Measurements from ENCODE around the gene MSN. TPM values are rescaled to one million over a fixed set of nuclear protein-coding genes. Genes with fewer than 3 reads are reported as not detected.

Gene MSN
- polyA plus RNA-seq, 1 donor = 69.0 TPM

DNA sequence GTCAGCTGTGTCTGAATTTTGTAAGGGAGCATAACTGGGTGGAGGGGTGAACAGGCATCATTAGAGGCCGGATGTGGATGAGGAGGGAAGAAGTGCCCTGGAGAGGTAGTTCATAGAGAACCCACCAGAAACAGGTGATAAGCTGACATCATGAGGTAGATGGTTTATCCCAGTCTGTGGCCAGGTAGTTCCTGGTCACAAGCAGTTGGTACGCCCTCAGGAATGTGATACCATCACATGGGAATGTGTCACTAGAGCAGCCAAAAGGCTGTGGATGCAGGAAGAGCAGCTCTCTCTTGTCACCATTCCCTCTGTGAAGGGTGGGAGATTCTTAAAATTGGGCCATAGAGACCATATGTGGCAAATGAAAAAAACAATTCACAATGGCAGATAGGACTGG, 21.9 kb downstream of the MSN start:
- Histone ChIP-seq H3K4me3 (ENCODE audit: low read length) (no peak overlapping the region), H3K4me1 (ENCODE audit: control insufficient read depth, insufficient read depth, low read length) (no peaks in the 10 kb centered on the region), H3K9me3 (ENCODE audit: control insufficient read depth, low read depth, low read length) (no peaks in the 10 kb centered on the region), H3K36me3 (ENCODE audit: control insufficient read depth, insufficient read depth, low read length) (no peaks in the 10 kb centered on the region), H3K27ac (ENCODE audit: low read length) (no peak overlapping the region), H3K27me3 (ENCODE audit: control insufficient read depth, insufficient read depth, low read length) (no peaks in the 10 kb centered on the region)
- no CpG with 5 or more reads among the region's 2 CpGs for WGBS (ENCODE audit: insufficient coverage, low lambda C conversion rate)
- no peak for DNase-seq

- Histone ChIP-seq H3K36me3 (ENCODE audit: control insufficient read depth, insufficient read depth, low read length) (no peaks in the 10 kb centered on the region), H3K4me3 (ENCODE audit: low read length) (no peak overlapping the region), H3K9me3 (ENCODE audit: control insufficient read depth, low read depth, low read length) (no peaks in the 10 kb centered on the region), H3K27ac (ENCODE audit: low read length) (no peak overlapping the region), H3K27me3 (ENCODE audit: control insufficient read depth, insufficient read depth, low read length) (no peaks in the 10 kb centered on the region), H3K4me1 (ENCODE audit: control insufficient read depth, insufficient read depth, low read length) (no peaks in the 10 kb centered on the region)
- no CpG with 5 or more reads among the region's 5 CpGs for WGBS (ENCODE audit: insufficient coverage, low lambda C conversion rate)
- DNase-seq = no peak
Observed at GRCh38 chrX:65690057-65690855, 22.8 kb downstream of the MSN start.

GRCh38 chrX:65695849-65696449, 28.5 kb downstream of the MSN start:
- no peak overlapping the region for H3K4me3 ChIP-seq (ENCODE audit: low read length)
- DNase-seq = no peak
- no peaks in the 10 kb centered on the region for H3K9me3 ChIP-seq (ENCODE audit: control insufficient read depth, low read depth, low read length)
- no peaks in the 10 kb centered on the region for H3K27me3 ChIP-seq (ENCODE audit: control insufficient read depth, insufficient read depth, low read length)
- no peaks in the 10 kb centered on the region for H3K36me3 ChIP-seq (ENCODE audit: control insufficient read depth, insufficient read depth, low read length)
- H3K27ac ChIP-seq (ENCODE audit: low read length) = no peak overlapping the region
- H3K4me1 ChIP-seq (ENCODE audit: control insufficient read depth, insufficient read depth, low read length) = no peaks in the 10 kb centered on the region
- WGBS (ENCODE audit: insufficient coverage, low lambda C conversion rate) = no CpG with 5 or more reads among the region's 3 CpGs

- no peak for DNase-seq
- H3K27me3 ChIP-seq (ENCODE audit: control insufficient read depth, insufficient read depth, low read length) = no peaks in the 10 kb centered on the region
- no peaks in the 10 kb centered on the region for H3K36me3 ChIP-seq (ENCODE audit: control insufficient read depth, insufficient read depth, low read length)
- no peaks in the 10 kb centered on the region for H3K9me3 ChIP-seq (ENCODE audit: control insufficient read depth, low read depth, low read length)
- no peak overlapping the region for H3K4me3 ChIP-seq (ENCODE audit: low read length)
- WGBS (ENCODE audit: insufficient coverage, low lambda C conversion rate) = no CpG with 5 or more reads among the region's 3 CpGs
- no peaks in the 10 kb centered on the region for H3K4me1 ChIP-seq (ENCODE audit: control insufficient read depth, insufficient read depth, low read length)
- no peak overlapping the region for H3K27ac ChIP-seq (ENCODE audit: low read length)
Observed at GRCh38 chrX:65696613-65697012, 29.2 kb downstream of the MSN start.

GRCh38 chrX:65697211-65697641, 29.8 kb downstream of the MSN start:
- WGBS (ENCODE audit: insufficient coverage, low lambda C conversion rate) = no CpG with 5 or more reads among the region's 2 CpGs
- no peak overlapping the region for H3K27ac ChIP-seq (ENCODE audit: low read length)
- H3K27me3 ChIP-seq (ENCODE audit: control insufficient read depth, insufficient read depth, low read length) = no peaks in the 10 kb centered on the region
- H3K36me3 ChIP-seq (ENCODE audit: control insufficient read depth, insufficient read depth, low read length) = no peaks in the 10 kb centered on the region
- H3K9me3 ChIP-seq (ENCODE audit: control insufficient read depth, low read depth, low read length) = no peaks in the 10 kb centered on the region
- H3K4me1 ChIP-seq (ENCODE audit: control insufficient read depth, insufficient read depth, low read length) = no peaks in the 10 kb centered on the region
- DNase-seq = no peak
- no peak overlapping the region for H3K4me3 ChIP-seq (ENCODE audit: low read length)

- no peaks in the 10 kb centered on the region for H3K36me3 ChIP-seq (ENCODE audit: control insufficient read depth, insufficient read depth, low read length)
- H3K4me1 ChIP-seq (ENCODE audit: control insufficient read depth, insufficient read depth, low read length) = no peaks in the 10 kb centered on the region
- no peak overlapping the region for H3K27ac ChIP-seq (ENCODE audit: low read length)
- WGBS (ENCODE audit: insufficient coverage, low lambda C conversion rate) = no CpG with 5 or more reads among the region's 6 CpGs
- no peak overlapping the region for H3K4me3 ChIP-seq (ENCODE audit: low read length)
- peak in 1 of 2 donors; percentile 35 for DNase-seq
- H3K27me3 ChIP-seq (ENCODE audit: control insufficient read depth, insufficient read depth, low read length) = no peaks in the 10 kb centered on the region
- H3K9me3 ChIP-seq (ENCODE audit: control insufficient read depth, low read depth, low read length) = no peaks in the 10 kb centered on the region
Observed at GRCh38 chrX:65697915-65698796, 30.7 kb downstream of the MSN start.

DNA sequence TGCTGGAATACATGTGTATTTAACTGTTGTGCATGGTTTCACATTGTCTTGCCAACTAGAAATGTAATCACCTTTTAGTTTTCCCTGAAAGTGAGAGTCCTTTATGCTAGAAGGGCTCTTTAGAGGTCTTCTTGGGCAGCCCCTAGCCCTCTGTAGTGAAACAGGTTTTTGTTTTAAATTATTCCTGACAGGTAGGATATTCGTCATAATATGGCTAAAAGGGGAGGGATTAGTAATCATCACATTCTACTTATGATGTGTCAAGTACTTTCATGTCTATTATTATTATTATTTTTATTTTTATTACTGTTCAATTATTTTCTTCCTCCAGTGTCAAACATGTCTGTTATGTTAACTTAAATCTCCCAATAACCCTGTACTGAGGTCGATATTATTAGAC, 35.5 kb downstream of the MSN start:
- no peak overlapping the region for H3K4me3 ChIP-seq (ENCODE audit: low read length)
- no peaks in the 10 kb centered on the region for H3K36me3 ChIP-seq (ENCODE audit: control insufficient read depth, insufficient read depth, low read length)
- H3K27me3 ChIP-seq (ENCODE audit: control insufficient read depth, insufficient read depth, low read length) = no peaks in the 10 kb centered on the region
- no peak for DNase-seq
- no peaks in the 10 kb centered on the region for H3K4me1 ChIP-seq (ENCODE audit: control insufficient read depth, insufficient read depth, low read length)
- no CpG with 5 or more reads among the region's 2 CpGs for WGBS (ENCODE audit: insufficient coverage, low lambda C conversion rate)
- no peaks in the 10 kb centered on the region for H3K9me3 ChIP-seq (ENCODE audit: control insufficient read depth, low read depth, low read length)
- H3K27ac ChIP-seq (ENCODE audit: low read length) = no peak overlapping the region

DNA sequence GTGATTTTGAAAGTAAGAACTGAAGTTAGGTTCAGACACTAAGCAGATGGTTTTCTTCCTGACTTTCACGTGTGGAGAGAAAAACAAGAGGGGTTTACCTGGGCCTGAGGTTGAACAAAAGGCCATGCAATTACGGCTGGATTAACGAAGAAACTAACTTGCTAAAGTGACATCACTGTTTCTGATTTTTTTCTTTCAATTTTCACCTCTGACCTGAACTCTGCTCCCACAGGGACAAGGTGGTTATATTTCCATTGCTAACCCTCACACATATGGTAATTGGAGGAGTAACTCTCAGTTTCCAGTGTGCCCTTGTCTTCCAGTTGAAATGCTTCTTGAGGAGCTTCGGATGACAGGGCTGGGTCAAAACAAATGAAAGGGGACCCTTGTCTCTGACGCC, 38.0 kb downstream of the MSN start:
- Histone ChIP-seq H3K4me1 (ENCODE audit: control insufficient read depth, insufficient read depth, low read length) (no peaks in the 10 kb centered on the region), H3K27me3 (ENCODE audit: control insufficient read depth, insufficient read depth, low read length) (no peaks in the 10 kb centered on the region), H3K27ac (ENCODE audit: low read length) (no peak overlapping the region), H3K9me3 (ENCODE audit: control insufficient read depth, low read depth, low read length) (no peaks in the 10 kb centered on the region), H3K36me3 (ENCODE audit: control insufficient read depth, insufficient read depth, low read length) (no peaks in the 10 kb centered on the region), H3K4me3 (ENCODE audit: low read length) (no peak overlapping the region)
- no peak for DNase-seq
- WGBS (ENCODE audit: insufficient coverage, low lambda C conversion rate) = no CpG with 5 or more reads among the region's 5 CpGs

- H3K27me3 ChIP-seq (ENCODE audit: control insufficient read depth, insufficient read depth, low read length) = no peaks in the 10 kb centered on the region
- no peaks in the 10 kb centered on the region for H3K36me3 ChIP-seq (ENCODE audit: control insufficient read depth, insufficient read depth, low read length)
- no peak for DNase-seq
- H3K27ac ChIP-seq (ENCODE audit: low read length) = no peak overlapping the region
- H3K9me3 ChIP-seq (ENCODE audit: control insufficient read depth, low read depth, low read length) = no peaks in the 10 kb centered on the region
- H3K4me1 ChIP-seq (ENCODE audit: control insufficient read depth, insufficient read depth, low read length) = no peaks in the 10 kb centered on the region
- no peak overlapping the region for H3K4me3 ChIP-seq (ENCODE audit: low read length)
- WGBS (ENCODE audit: insufficient coverage, low lambda C conversion rate) = no CpG with 5 or more reads among the region's 5 CpGs
Observed at GRCh38 chrX:65706041-65706828, 38.8 kb downstream of the MSN start.

DNA sequence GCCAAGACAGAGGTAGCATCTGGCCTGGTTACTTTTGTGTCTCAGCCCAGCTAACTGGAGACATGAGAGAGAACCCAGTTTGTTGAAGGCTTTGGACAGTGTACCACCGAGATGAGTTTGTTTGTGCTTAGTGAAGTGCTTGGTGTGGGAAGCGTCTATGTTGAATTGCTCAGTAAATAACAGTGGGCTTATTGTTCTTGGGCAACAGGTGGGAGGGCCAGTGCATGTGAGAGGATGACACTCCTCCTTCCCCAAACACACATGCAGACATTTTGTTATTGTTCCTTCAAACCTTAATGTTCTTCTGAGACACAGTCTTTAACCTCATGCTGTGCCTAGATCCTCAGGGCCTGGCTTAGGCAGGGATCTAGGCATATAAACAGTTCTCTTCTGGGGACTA, 39.7 kb downstream of the MSN start:
- no peaks in the 10 kb centered on the region for H3K27me3 ChIP-seq (ENCODE audit: control insufficient read depth, insufficient read depth, low read length)
- DNase-seq = no peak
- H3K9me3 ChIP-seq (ENCODE audit: control insufficient read depth, low read depth, low read length) = no peaks in the 10 kb centered on the region
- WGBS (ENCODE audit: insufficient coverage, low lambda C conversion rate) = no CpG with 5 or more reads among the region's 2 CpGs
- H3K27ac ChIP-seq (ENCODE audit: low read length) = no peak overlapping the region
- H3K4me1 ChIP-seq (ENCODE audit: control insufficient read depth, insufficient read depth, low read length) = no peaks in the 10 kb centered on the region
- no peak overlapping the region for H3K4me3 ChIP-seq (ENCODE audit: low read length)
- no peaks in the 10 kb centered on the region for H3K36me3 ChIP-seq (ENCODE audit: control insufficient read depth, insufficient read depth, low read length)
